CD4-positive, alpha-beta T cell treated with Interleukin-12 subunit alpha and Interleukin-12 subunit beta, for 1 hour (primary cell): ENCODE measurements around the gene NAPB.

Experiments used
- DNase-seq: peaks from one replicate; pipeline ENCODE4 v3.0.0-alpha.2; 2020

NAPB gene

DNA sequence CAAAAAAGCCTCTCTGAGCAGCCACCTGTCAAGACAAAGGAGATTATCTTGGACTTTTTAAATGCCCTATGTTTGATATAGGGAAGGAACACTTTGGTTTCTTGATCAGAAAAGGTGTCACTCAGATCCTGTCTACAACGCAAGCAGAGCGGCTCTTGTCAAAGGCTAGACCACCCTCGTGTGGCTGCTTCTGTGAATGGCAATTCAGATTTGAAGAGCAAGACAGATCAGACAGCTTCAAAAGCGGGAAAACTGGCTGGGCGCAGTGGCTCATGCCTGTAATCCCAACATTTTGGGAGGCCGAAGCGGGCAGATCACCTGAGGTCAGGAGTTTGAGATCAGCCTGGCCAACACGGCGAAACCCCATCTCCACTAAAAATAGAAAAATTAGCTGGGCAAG lies 80.8 kb downstream of the NAPB start:
- DNase-seq: no peak

DNA sequence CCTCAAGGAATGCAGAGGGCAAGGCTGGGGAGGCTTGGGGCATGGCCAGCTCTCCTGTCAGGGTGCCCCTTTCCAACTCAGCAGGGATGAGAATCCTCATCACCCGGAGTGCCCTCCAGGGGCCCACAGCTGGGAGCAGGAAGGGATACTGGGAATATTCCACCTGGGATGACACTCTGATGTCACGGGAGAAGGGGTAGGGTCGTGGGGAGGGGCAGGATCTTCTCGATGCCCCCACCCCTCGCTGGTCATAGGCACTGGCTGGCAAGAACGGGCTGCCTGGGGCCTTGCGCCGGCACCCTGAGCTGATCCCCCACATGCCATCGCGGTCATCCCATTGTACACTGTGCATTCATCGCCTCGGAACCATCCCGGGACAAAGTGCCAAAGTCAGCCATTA lies 81.3 kb downstream of the NAPB start:
- DNase-seq: no peak

DNA sequence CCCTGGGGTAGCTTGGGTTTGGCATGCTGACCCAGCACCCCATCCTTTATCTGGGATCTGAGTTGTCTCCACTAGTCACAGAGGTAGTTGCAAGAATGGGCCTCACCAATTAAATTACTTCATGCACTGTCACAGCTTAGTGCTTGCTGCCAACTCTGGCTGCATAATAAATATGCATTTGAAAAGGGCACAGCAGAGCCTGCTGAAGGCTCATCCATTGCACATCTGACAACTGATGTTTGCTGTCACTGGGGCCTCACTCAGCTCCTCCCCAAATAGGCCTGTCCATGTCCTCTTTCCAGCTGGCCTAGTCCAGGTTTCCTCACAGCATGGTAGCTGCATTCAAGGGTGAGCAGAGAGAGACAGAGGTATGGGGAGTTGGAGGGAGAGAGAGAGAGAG lies 84.0 kb downstream of the NAPB start:
- DNase-seq: no peak

DNA sequence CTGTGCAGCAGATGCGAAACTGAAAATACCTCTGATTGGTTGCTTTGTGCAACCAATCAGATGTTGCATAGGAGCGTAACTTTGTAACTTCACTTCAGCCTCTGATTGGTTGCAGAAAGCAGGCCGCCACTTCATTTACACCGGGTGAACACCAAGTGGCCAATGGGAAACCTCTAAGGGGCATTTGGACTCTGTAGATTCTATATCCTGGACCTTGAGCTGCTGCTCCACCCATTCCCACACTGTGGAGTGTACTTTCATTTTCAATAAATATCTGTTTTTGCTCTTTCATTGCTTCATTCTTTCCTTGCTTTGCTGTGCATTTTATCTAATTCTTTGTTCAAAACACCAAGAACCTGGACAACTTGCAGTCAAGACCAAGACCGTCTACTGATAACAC lies 84.8 kb downstream of the NAPB start:
- no peak for DNase-seq

DNA sequence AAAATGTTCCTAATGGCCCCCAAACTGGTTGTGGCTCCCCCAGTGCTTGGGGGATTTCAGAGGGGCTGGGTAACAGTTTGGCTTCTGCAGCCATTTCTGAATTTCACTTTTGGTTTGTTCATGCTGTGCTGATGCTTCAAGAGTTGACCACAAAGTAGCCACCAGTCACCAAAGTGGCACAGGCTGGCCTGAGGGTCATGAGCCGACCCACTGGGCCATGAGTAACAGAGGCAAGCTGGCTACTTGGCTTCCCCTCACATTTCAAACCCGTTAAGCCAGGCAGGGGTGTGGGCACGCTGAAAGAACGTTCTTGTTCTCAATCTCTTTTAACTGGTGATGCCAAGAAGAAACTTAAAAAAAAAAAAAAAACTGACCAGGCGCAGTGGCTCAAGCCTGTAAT lies 85.8 kb downstream of the NAPB start:
- no peak for DNase-seq

DNA sequence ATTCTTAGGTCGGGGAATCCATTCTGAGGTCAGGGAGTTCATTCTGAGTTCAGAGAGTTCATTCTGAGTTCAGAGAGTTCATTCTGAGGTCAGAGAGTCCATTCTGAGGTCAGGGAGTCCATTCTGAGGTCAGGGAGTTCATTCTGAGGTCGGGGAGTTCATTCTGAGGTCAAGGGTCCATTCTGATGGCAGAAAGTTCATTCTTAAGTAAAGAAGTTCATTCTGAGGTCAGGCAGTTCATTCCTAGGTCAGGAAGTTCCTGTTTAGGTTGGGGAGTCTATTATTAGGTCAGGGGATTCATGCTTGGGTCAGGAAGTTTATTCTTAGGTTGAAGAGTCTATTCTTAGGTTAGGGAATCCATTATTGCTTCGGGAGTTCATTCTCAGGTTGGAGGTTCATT lies 87.2 kb downstream of the NAPB start:
- no peak for DNase-seq

DNA sequence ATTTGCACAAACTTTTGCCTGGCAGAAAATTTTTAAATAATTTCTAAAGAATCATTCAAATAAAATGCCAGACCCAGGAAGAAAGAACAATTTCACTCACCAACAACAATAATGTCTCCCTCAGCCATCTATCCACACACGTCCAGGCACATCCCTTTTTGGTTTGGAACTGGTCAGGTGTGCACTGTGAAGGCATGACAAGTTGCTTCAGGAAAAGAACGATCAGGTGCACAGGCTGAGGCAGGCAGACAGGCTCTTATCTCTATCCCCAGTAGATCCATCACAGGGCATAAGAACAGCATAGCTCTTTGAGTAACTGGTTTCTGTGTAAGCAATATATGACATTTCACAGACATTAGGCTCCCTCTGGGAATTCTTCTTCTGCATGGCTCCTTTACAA lies 88.8 kb downstream of the NAPB start:
- DNase-seq: no peak

DNA sequence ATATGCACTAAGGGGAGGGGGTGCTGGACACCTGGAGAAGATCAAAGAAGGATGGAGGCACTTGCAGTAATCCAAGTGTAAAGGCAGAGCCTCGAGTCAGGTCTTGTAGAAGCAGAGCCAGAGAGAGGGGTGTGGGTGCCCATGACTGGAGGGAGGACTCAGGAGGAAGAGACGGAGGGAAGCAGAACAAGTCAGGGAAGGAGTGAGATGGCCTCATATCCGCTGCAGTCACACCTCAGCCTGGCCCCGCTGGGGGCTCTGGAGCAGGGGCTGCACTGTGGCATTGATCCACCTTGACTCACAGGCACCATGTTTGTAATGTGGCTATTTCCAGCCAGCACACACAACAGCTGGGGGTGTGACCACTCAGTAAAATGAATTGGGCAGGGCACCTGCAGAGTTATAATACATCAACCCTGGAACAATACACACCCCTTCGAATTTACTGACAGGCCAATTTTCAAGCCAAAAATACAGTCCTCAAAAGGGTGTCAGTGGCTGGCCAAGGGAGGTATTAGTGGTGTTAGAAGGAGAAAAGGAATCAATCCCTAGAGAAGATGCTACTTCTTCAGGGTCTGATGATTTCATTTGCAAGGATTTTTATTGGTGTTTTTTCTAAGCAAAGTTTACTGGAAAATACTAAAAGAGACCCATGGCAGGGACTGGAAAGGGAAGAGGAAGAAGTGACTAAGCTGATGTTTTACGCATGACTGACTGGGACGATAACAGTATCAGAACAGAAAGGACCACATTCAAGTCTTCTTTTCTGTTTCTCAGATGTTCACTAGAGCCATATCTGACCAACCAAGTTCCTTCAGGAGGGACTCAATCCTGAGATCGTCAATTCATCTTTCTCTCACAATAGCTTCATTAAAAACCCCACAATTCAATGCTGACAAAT lies 89.6 kb downstream of the NAPB start:
- DNase-seq: no peak

DNA sequence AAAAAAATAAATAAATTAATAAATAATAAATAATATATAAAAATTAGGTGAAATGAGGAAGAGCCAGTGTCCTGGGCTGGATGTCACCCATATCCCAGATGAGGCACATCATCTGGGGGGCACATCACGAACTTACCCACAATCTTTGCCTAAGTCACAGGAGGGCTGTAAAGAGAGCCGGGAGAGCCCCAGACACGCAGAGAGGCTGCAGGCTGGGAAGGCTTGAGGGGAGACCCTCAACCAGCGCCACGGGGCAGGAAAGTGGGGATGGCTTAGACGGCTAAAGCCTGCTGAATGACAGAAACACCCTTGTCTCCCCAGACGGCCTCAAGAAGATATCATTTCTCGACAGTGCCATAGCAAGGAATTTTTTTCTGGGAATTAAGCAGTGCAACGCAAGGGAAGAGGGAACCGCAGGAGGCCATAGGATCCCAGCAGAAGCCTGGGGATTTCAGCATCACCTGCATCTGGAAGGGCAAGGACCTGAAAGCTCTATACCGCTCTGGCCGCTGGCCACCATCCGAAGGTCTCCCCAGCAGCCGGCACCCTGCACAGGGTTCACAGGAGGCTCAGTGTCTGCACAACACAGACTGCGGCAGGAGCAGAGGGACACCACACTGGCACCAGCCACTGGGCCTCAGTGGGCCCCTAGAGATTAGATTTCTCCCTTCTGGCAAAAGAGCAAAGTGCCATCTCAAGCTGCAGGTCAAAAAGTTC lies 93.5 kb downstream of the NAPB start:
- no peak for DNase-seq

DNA sequence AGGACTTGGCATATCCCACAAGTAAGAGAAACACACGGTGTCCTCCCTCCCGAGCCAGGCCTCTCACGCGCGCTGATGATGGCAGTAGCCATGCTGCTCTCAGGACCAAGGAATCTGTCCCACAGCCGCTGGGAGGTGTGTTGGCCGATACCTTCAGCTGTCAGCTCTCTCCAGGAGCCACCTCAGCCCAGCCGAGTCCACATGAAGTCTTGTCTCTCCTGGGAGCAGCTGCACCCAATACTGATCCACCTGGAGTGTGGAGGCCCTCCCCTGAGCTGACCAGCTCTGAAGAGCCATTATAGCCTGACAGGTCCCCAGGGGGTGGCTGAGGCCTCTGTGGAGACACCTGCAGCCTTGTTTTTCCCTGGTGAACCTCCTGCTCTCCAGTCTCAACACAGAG lies 94.5 kb downstream of the NAPB start:
- no peak for DNase-seq

DNA sequence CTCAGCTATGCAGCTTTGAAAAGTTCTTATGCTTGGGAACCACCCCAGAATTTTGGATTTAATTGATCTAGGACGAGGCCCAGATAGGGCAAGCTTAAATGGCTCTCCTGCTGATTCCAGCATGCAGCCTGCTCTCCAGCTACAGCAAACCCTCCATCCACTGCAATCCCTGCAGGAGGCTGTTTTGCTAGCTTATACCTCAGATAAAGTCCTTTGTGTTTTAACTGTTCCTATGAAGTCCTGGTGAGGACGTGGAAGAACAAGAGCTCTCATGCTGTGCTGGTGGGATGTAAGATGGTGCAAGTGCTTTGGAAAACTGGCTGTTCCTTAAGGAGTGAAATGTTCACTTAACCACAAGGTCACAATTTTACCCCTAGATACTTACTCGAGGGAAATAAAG lies 96.2 kb downstream of the NAPB start:
- no peak for DNase-seq
